HG03097 (cell line): Measurements from ENCODE around the gene FMNL2.

Experiments used
- ATAC-seq: cut with Tn5 transposase; IDR thresholded peaks from one replicate; pipeline ENCODE4 v1.9.1; 2021; ENCODE audit not compliant: unreplicated experiment, low FRiP score

The FMNL2 gene

GRCh38 chr2:152337511-152337903 is 2.5 kb downstream of the FMNL2 start:
- ATAC-seq = no peak

- no peak for ATAC-seq
Observed at GRCh38 chr2:152339556-152340286, 4.7 kb downstream of the FMNL2 start.

DNA sequence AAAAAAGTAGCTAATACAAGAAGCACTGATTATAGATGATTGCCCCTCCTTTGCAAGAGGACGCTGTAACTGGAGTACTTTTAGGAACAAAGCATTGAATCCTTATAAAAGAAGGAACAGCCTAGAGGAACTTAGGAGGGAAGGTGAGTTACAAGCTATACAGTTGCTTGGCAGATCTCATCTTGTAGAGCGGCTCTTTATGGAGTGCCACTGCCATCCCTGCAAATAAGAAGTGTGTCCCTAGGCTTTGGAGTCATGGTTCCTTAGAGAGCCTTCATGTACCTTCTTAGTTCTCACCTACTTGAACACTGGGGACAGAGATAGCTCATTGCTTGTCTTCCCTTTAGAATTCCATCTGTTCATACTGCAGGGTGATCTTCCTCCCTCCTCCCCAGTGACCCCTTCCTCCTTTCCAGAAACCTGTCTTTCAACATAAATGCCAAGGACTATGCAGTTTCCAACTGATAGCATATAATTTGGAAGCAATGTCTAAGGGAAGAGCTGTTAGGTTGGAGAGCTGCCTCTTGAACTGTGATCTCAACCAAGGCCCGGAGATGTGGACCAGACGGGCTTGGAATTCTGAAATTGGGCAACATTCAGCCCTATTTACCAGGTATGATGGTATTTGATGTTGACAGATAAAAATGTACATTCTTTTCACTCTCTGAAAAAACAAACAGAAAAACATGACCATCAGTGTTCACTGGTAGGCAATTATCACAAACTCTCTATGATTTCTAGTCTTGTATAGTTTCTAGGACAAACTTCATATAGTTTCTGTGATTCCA is 7.5 kb downstream of the FMNL2 start:
- ATAC-seq = no peak

DNA sequence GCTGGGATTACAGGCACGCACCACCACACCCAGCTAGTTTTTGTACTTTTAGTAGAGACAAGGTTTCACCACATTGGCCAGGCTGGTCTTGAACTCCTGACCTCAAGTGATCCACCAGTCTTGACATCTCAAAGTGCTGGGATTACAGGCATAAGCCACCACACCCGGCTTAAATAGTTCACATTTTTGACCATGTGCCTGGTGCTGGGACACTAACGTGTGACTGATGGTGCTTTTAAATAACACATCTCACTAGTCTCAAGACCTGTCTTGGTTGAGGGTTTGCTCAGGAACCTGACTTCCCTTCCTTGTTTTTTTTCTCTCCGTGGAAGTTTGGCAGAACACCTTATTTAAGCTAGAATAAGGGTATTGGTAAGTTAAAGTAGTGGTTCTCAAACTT is 8.5 kb downstream of the FMNL2 start:
- no peak for ATAC-seq

DNA sequence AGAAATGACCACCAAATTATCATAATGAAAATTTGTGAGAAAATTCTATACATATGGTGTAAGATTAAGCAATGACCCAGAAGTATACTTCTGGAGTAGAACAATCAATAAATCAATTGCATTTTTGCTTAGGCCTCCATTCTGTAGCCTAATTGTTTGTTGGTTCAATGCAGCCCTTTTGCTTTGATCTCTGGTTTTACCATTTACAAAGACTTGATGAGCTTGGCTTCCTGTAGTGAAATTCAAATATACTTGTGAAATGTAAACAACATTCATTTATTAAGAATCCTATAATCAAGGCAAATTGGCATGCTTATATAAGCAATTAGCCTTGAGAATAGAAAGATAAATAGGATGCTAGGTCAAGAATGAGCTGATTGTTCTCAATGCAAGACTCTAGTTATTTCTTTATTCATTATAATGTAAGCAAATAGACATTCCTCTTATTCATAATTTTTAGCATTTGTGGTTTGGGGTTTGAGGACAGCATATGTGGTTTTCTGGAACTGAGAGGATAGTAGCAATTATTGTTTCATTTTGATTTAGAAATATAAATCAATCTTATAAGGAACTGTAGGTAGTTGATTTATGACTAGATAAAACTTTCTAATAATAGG is 9.7 kb downstream of the FMNL2 start:
- no peak for ATAC-seq

DNA sequence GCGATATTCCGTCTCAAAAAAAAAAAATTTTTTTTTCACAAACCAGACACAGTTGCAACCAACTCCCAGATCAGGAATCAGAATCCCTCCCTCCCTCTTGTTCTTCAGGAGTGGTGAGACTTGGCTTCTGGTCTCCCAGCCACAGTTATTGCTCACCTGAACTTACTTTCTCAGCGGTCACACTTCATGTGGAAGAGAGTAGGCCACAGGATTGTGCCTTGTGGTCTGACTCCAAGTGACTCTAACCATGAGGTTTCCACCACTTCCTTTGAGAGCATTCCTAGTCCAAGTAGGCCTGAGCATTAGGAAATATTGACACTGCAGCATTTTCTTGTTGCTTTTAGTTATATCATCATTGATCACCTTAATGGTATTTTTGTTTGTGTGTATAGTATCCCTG is 12.1 kb downstream of the FMNL2 start:
- no peak for ATAC-seq

DNA sequence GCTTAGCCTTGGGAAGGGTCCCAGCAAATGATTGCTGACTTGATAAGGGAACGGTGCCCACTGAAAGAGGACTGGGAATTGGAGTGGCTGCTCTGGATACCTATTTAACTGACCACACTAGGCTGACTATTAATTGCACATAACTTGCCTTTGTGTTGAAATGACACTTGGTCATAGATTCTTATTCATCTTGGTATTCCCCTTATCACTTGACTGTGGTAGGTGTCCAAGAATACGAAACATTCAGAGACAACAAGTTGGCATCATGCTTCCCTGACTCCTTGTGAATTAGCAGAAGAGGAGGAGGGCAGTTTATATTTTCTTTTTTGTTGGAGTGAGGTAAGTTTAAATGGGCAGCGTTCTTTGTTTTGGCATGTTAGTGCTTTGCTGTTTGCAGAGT is 13.4 kb downstream of the FMNL2 start:
- ATAC-seq = no peak

DNA sequence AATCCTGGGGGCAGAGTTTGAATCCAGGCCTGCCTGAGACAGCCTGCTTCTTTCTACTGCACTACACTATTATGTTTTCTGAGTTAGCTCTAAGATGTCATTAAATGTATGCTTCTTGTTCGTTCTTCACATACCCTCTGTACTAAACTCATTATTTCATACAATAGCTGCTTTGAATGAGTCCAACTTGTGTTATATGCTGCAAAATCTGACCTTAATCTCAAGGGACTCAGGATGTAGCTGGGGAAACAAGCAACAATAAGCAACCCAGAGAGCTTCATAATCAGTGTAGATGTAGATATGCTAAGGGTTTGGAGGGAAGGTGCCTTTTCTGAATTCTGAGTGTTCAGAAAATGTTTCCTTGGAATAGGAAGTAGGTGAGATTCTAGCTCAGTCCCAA is 14.4 kb downstream of the FMNL2 start:
- ATAC-seq = no peak

GRCh38 chr2:152350155-152350679 is 15.2 kb downstream of the FMNL2 start:
- ATAC-seq = no peak

GRCh38 chr2:152352616-152353015 is 17.6 kb downstream of the FMNL2 start:
- ATAC-seq = no peak

DNA sequence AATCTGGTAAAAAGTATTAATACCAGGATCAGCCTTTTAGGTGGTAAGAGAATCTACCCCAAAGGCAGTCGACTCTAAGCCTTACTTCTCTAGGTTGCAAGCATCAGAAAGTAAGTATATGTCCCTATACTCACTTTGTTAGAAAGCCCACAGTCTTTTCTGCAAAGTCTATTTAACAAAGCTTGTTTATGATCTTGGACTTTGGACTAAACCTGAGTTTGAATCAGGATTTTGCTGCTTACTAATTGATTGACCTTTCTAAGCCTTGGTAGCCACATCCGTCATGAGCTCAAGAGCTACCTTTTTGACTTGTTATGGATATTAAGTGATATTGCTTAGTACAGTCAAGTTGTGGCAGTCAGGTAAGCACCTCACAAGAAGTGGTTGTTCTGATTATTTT is 18.4 kb downstream of the FMNL2 start:
- no peak for ATAC-seq

GRCh38 chr2:152354069-152354755 is 19.2 kb downstream of the FMNL2 start:
- ATAC-seq = no peak

DNA sequence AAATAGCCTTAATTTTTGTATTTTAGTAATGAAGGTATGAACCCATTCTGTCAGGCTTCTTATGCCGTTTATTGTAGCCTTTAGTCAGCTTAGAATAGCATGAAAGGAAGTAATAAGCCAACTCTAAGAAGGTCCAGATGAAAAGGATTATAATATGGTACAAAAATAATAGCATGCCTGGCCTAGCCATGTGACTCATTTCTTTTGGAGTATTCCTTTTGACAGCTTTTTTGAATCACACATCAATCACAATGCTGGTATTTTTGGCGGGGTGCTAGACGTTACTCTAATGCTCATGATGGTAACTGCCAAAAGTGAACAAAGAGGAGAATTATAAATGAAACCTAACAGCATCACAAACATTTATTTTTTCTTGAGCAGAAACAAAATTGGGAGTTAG is 19.9 kb downstream of the FMNL2 start:
- no peak for ATAC-seq

GRCh38 chr2:152355409-152355831 is 20.4 kb downstream of the FMNL2 start:
- no peak for ATAC-seq

DNA sequence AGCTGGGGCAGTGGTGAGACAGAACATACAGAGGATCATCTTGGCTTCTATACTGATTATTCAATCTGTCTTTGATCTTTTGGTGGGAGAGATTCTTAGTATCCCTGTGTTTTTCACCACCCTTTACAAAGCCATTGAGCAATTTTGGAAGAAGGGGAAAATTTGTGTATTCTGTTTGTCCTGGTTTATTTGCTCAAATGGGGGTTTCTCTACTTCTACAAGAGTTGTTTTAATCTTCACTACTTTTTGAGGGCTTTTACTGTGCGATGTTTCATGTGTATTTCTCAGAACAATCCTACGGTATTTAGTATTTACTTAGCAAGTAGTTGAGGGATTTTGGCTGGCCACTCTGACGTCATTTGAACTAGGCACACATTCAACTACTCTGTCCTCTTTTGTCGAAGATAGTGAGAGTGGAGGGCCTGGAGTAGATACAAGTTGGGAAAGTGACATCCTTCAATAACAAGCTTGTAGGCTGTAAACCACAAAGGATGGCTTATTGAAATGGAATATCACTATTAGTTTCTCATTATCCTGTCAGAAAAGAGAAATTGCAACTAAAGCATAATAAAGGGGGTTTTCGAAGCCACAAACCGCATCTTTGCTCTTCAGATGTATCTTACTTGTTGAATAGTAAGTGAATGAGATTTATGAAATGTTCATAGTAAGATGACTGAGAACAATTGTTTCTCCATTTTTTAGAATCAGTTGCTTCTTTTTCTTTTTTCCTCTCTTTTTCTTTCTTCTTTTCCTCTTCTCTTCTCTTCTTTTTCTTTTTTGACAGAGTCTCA is 24.8 kb downstream of the FMNL2 start:
- ATAC-seq = no peak

DNA sequence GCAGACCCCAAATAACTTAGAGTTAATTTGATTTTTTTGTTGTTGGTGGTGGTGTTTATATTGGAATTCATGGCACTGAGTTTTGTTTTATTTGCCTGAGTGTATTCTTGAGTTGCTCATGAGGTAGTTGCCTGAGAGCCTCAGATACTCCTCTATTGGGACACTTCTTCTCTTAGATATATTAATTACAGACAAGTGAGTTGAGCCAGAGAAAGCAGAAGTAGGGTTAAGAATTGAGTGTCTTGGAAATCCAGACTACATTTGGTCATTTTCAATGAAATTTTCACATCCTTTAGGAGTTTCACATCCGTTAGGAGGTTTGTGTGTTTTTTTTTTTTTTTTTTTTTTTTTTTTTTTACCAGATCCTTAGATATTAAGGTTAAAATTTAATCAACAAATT is 29.0 kb downstream of the FMNL2 start:
- no peak for ATAC-seq

DNA sequence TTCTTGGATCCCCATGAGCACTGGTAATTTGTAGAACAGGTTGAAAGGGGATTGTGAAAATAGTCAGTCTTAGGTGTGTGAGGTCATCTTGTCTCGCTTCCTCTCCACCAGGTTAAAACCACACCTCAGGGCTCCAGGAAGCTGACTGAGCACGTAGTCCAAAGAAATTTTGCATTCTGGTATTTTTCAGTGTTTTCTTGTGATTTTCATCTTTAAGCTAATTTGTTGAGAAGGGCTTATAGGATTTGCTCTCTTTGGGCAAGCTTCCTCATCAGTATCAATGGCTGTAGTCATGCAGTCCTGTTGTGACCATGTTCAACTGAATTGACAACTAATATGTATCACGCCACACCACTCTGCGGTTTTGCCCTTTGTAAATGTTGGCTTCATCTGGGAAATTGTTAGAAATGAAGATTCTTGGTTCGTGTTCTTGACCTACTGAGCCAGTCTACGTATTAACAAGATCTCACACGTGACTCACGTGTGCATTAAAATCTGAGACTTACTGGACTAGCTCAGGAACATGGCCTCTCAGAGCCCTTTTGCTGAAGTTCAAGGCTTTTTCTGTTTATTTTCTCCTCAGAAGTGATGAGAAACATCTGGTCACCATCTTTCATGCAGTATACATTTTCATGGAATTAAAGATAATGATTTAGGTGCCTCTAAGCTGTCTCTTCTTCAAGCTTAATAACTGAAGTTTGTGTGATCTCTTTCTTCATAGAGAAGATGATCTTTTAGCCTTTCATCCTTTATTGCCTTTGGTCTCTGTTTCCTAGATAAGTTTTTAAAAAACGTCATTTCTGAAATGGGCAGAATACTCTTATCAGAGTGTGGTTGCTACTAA is 32.8 kb downstream of the FMNL2 start:
- peak; percentile 80 for ATAC-seq

DNA sequence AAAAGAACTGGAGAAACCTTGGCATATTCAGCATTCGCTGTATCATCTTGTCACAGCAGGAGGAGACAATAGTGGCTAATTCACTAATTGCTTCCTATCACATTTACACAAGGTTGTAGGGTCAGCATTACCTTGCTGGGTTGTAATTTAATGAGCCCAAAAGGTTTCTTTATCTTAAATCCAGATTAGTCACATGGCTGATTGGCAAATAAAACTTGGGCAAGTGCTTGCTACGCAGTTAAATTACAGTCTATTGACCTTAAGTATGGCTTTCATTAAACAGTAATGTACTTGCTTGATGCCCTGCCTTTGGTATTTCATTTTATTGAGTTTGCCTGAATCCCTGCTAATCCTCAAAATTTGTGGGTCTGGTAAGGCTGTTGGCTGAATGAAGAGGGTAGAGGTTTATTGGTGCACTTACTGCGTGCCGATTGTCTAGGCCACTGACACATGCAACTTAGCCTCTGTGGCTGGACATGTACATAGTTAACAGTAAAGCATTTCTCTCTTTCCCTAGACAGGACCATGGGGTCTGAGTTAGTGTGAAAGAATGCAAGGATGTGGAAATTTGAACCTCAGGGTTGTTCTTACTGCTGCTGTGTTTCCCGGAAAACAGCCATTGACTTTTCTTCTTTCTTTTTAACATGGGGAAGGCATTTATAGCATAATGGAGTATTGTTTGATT is 34.3 kb downstream of the FMNL2 start:
- ATAC-seq = no peak

GRCh38 chr2:152370783-152371182 is 35.8 kb downstream of the FMNL2 start:
- no peak for ATAC-seq
